H1 (cell line): ENCODE measurements around the gene LLPH. TPM values are rescaled to one million over a fixed set of nuclear protein-coding genes. Genes with fewer than 3 reads are reported as not detected.

Source experiments
- NRF1 ChIP-seq: IDR thresholded peaks from 2 replicates; pipeline ENCODE4 v1.6.1; 2011; ENCODE audit warnings: mild to moderate bottlenecking, low read depth, low read length, improper control_type of control experiment
- SP4 ChIP-seq: IDR thresholded peaks from 2 replicates; pipeline ENCODE4 v1.6.1; 2012; ENCODE audit warnings: low read length, inconsistent platforms
- polyA plus RNA-seq, 7 experiments: library from polyadenylated mRNA; depleted of rRNA in 3 of 7; stranded (reverse) in 5 of 7; unstranded in 2 of 7; fragments of >200 nt in 5 of 7; fragments of 200-250 nt in 2 of 7; gene quantifications; 1 replicate in 5 of 7; 2 replicates in 1 of 7; 4 replicates in 1 of 7; pipeline versions ENCODE4 v1.2.1 to v1.2.3, GENCODE V29; 2011 to 2013; ENCODE audit warnings: missing spikeins in 2 of 7, mixed read lengths in 2 of 7
- total RNA-seq: library from RNA; stranded (reverse); fragmentation: NEBNext Ultra II Directional; extraction: Animal tissue kit (Norgen Biotek cat#: 25700); gene quantifications from 2 replicates; pipeline ENCODE4 v1.2.1, GENCODE V29; 2021
- TF ChIP-seq, protein P1 (sequence below): IDR thresholded peaks from 2 replicates; pipeline ENCODE4 v1.6.1; 2012; ENCODE audit warnings: inconsistent platforms
- TF ChIP-seq, protein P2 (sequence below): IDR thresholded peaks from 2 replicates; pipeline ENCODE4 v1.6.1; 2012; ENCODE audit warnings: inconsistent platforms

Gene LLPH
- total and polyA plus RNA-seq, 2 of the 8 experiments (the other 6 are each of a cell fraction or from before 2014, with no cell fraction given), result 2.3 to 31.3 TPM

DNA sequence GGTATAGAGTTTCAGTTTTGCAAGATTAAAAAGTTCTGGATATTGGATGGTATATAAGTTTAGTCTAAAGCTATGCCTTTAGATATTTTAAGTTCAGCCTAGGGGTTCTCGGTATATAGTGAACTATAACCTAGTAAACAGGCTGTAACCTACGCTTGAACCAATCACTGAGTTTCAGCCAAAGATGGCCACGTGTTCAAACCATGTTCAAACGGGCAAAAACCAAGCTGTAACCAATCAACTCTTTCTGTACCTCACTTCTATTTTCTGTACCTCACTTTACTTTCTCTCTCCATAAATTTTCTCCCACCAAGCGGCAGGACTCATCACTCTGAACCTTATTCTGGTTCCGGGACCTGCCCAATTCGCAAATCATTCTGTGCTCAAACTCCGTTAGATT lies 37.9 kb upstream of the LLPH start (continued):
- TF ChIP-seq, protein P1, sequence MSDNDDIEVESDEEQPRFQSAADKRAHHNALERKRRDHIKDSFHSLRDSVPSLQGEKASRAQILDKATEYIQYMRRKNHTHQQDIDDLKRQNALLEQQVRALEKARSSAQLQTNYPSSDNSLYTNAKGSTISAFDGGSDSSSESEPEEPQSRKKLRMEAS, result no peak
- TF ChIP-seq SP4 (no peak), NRF1 (no peak)
- TF ChIP-seq, protein P2, sequence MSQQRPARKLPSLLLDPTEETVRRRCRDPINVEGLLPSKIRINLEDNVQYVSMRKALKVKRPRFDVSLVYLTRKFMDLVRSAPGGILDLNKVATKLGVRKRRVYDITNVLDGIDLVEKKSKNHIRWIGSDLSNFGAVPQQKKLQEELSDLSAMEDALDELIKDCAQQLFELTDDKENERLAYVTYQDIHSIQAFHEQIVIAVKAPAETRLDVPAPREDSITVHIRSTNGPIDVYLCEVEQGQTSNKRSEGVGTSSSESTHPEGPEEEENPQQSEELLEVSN, result no peak
